Sigmoid colon (tissue), 4 donors: ENCODE measurements around the gene KCNQ5.

Experiments used
- EP300 ChIP-seq, 4 donors: sonication (generic); formaldehyde crosslinking; IDR thresholded peaks; one replicate each; pipeline ENCODE4 v1.6.1; 2017; ENCODE audit warnings: antibody characterized with exemption in 4 of 4
- POLR2A ChIP-seq, 2 donors: fragments of 450-650 bp; IDR thresholded peaks; one replicate each; pipeline ENCODE4 v1.6.1; 2016; ENCODE audit warnings: antibody characterized with exemption in 2 of 2, mild to moderate bottlenecking in 2 of 2, moderate library complexity in 2 of 2
- POLR2AphosphoS5 ChIP-seq, 4 donors: sonication (generic); formaldehyde crosslinking; IDR thresholded peaks; one replicate each; pipeline ENCODE4 v1.6.1; 2017; ENCODE audit warnings: antibody characterized with exemption in 4 of 4
- TF ChIP-seq, protein P1 (sequence below), 4 experiments: fragments of 450-650 bp in 3 of 4; fragments of 200-600 bp in 1 of 4; IDR thresholded peaks; one replicate each; pipeline ENCODE4 v1.5.1; 2016 to 2019; ENCODE audit warnings: antibody characterized with exemption in 4 of 4, mild to moderate bottlenecking in 3 of 4, moderate library complexity in 2 of 4

DNA sequence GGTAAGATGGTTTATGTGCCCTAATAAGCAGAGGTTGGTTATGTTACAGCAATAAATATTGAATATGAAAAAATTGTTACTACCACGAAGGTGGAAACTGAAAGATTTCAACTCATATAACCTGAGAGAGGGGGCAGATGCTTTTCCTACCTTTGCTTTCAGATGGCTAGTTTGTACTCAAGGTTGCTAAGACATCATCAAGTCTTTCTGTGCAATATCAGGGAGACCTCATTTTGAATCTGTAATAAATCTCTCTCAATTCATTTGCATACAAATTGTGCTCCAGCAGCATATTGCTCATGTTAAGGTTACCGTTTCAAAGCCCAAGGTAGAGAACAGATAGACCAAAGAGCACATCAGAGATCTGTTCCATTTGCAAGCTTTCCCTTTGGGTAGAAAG is 383.0 kb downstream of the KCNQ5 start:
- TF ChIP-seq, protein P1, sequence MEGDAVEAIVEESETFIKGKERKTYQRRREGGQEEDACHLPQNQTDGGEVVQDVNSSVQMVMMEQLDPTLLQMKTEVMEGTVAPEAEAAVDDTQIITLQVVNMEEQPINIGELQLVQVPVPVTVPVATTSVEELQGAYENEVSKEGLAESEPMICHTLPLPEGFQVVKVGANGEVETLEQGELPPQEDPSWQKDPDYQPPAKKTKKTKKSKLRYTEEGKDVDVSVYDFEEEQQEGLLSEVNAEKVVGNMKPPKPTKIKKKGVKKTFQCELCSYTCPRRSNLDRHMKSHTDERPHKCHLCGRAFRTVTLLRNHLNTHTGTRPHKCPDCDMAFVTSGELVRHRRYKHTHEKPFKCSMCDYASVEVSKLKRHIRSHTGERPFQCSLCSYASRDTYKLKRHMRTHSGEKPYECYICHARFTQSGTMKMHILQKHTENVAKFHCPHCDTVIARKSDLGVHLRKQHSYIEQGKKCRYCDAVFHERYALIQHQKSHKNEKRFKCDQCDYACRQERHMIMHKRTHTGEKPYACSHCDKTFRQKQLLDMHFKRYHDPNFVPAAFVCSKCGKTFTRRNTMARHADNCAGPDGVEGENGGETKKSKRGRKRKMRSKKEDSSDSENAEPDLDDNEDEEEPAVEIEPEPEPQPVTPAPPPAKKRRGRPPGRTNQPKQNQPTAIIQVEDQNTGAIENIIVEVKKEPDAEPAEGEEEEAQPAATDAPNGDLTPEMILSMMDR (IDR thresholded peaks at IDR 0.05), result no peak
- TF ChIP-seq POLR2A (IDR thresholded peaks at IDR 0.05), result no peak
- TF ChIP-seq POLR2AphosphoS5 (IDR thresholded peaks at IDR 0.05), result no peak
- TF ChIP-seq EP300 (IDR thresholded peaks at IDR 0.05), result no peak
